WTC11 (cell line): Measurements from ENCODE around the gene MINDY4B.

Experiments
- E2F5 ChIP-seq: sonication (generic); formaldehyde crosslinking; IDR thresholded peaks from 2 replicates; pipeline ENCODE4 v1.8.1; 2022; ENCODE audit warnings: mild to moderate bottlenecking, moderate library complexity, missing genetic modification reagents
- TF ChIP-seq, protein P1 (sequence below): fragments of 200-600 bp; IDR thresholded peaks from 2 replicates; pipeline ENCODE4 v1.8.0; 2022; ENCODE audit warnings: antibody characterized with exemption

DNA sequence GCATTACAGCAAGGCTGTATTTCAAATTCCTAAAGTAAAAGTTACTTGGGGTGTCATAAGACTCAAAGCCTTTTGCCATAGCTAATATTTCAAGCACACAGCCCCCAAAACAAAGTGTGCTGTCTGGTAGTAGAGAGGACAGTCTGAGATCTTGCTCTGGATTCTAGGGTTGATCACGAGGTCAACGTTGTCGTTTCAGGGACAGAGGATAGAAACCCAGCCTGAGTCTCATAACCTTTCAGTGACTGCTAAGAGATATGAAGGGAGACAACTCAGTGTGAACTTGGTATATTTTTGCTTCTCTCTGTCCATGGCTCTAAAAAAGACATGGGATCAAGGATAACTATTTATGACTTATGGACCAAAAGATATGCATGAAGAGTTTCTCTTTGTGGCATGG lies 25.6 kb upstream of the MINDY4B start:
- TF ChIP-seq E2F5 (CRISPR knock-in tag) = no peak
- TF ChIP-seq, protein P1, sequence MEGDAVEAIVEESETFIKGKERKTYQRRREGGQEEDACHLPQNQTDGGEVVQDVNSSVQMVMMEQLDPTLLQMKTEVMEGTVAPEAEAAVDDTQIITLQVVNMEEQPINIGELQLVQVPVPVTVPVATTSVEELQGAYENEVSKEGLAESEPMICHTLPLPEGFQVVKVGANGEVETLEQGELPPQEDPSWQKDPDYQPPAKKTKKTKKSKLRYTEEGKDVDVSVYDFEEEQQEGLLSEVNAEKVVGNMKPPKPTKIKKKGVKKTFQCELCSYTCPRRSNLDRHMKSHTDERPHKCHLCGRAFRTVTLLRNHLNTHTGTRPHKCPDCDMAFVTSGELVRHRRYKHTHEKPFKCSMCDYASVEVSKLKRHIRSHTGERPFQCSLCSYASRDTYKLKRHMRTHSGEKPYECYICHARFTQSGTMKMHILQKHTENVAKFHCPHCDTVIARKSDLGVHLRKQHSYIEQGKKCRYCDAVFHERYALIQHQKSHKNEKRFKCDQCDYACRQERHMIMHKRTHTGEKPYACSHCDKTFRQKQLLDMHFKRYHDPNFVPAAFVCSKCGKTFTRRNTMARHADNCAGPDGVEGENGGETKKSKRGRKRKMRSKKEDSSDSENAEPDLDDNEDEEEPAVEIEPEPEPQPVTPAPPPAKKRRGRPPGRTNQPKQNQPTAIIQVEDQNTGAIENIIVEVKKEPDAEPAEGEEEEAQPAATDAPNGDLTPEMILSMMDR = no peak
